OCI-LY7 (cell line): ENCODE data around the gene RAB27A. TPM values are rescaled to one million over a fixed set of nuclear protein-coding genes. Genes with fewer than 3 reads are reported as not detected.

ENCODE experiments used
- BruUV-seq: library from RNA; stranded (reverse); fragments of 400-500 nt; replicated peaks from 2 replicates; lab custom pipeline; 2021; lab: Mats Ljungman, UMichigan
- CTCF ChIA-PET: fragments of 300-600 bp; sonication (Branson Sonifier 250); formaldehyde crosslinking; loops from one replicate; lab custom pipeline; 2022; ENCODE audit warnings: antibody characterized with exemption; ENCODE audit not compliant: unreplicated experiment; lab: Charles Lee
- POLR2A ChIA-PET: fragments of 300-600 bp; sonication (Branson Sonifier 250); formaldehyde crosslinking; loops from one replicate; lab custom pipeline; 2022; ENCODE audit warnings: antibody characterized with exemption; lab: Charles Lee
- DNase-seq: peaks from one replicate; pipeline ENCODE4 v3.0.0-alpha.2; 2015; ENCODE audit warnings: low spot score
- H2AFZ ChIP-seq: fragments of 200-600 bp; sonication (generic), shearing (Covaris generic); 2 replicates; pipeline ENCODE4 v1.6.1; 2014; ENCODE audit warnings: mild to moderate bottlenecking, antibody characterized with exemption, low read length, moderate library complexity
- H3K27ac ChIP-seq: fragments of 200-600 bp; sonication (generic); 2 replicates; pipeline ENCODE4 v1.5.1; 2014; ENCODE audit warnings: mixed run types, low read depth, mild to moderate bottlenecking, moderate library complexity, low read length, inconsistent platforms; ENCODE audit not compliant: poor library complexity, severe bottlenecking
- H3K36me3 ChIP-seq: fragments of 200-600 bp; sonication (generic); 2 replicates; pipeline ENCODE4 v1.6.1; 2014; ENCODE audit warnings: mild to moderate bottlenecking, antibody characterized with exemption, low read length, moderate library complexity, mixed read lengths; ENCODE audit not compliant: insufficient read depth
- H3K4me1 ChIP-seq: fragments of 200-600 bp; sonication (generic); 2 replicates; pipeline ENCODE4 v1.5.1; 2014; ENCODE audit warnings: mild to moderate bottlenecking, low read length; ENCODE audit not compliant: insufficient read depth, poor library complexity, severe bottlenecking
- H3K4me2 ChIP-seq: fragments of 200-600 bp; sonication (generic); 2 replicates; pipeline ENCODE4 v1.6.1; 2014; ENCODE audit warnings: mild to moderate bottlenecking, low read length
- H3K4me3 ChIP-seq: fragments of 200-600 bp; sonication (generic); 2 replicates; pipeline ENCODE4 v1.5.1; 2014; ENCODE audit warnings: mild to moderate bottlenecking, low read depth, low read length; ENCODE audit not compliant: poor library complexity, severe bottlenecking
- H3K79me2 ChIP-seq: fragments of 200-600 bp; sonication (generic); 2 replicates; pipeline ENCODE4 v1.6.1; 2016; ENCODE audit warnings: low read depth, mild to moderate bottlenecking, low read length, moderate library complexity, mixed read lengths; ENCODE audit not compliant: insufficient read depth
- H3K9me2 ChIP-seq: fragments of 200-600 bp; sonication (generic); 2 replicates; pipeline ENCODE4 v1.6.1; 2016; ENCODE audit warnings: mild to moderate bottlenecking, low read length, mixed read lengths; ENCODE audit not compliant: insufficient read depth
- H3K9me3 ChIP-seq: fragments of 200-600 bp; sonication (generic); 2 replicates; pipeline ENCODE4 v1.6.1; 2014; ENCODE audit warnings: mild to moderate bottlenecking, mixed run types, low read length, mixed read lengths
- H4K20me1 ChIP-seq: fragments of 200-600 bp; sonication (generic); 2 replicates; pipeline ENCODE4 v1.6.1; 2014; ENCODE audit warnings: mild to moderate bottlenecking, antibody characterized with exemption, low read length, moderate library complexity, mixed read lengths; ENCODE audit not compliant: insufficient read depth
- CTCF ChIP-seq: fragments of 200-600 bp; sonication (generic); conservative IDR thresholded peaks from 2 replicates; pipeline ENCODE4 v1.5.1; 2014; ENCODE audit warnings: mild to moderate bottlenecking, antibody characterized with exemption, low read length, moderate library complexity, mixed read lengths
- EZH2phosphoT487 ChIP-seq: fragments of 200-600 bp; sonication (generic); IDR thresholded peaks from 2 replicates; pipeline ENCODE4 v1.6.1; 2018; ENCODE audit warnings: low read depth, borderline replicate concordance, mild to moderate bottlenecking, mixed run types, antibody characterized with exemption, low read length, moderate library complexity, mixed read lengths
- intact Hi-C: fragments of 100-400 bp; cut with micrococcal nuclease; formaldehyde crosslinking; loops from one replicate; pipeline ENCODE4 v1.10.0; 2022; ENCODE audit not compliant: unreplicated experiment
- total RNA-seq, 2 experiments: library from RNA; depleted of rRNA in 1 of 2; stranded (reverse); fragments of >200 nt in 1 of 2; shearing (Covaris generic) in 1 of 2; gene quantifications; 2 replicates each; pipeline ENCODE4 v1.2.3, GENCODE V29; 2014 to 2022

RAB27A gene
- total RNA-seq, 2 experiments from 2014 or later: 4.5 to 22.4 TPM

- no peaks in the 10 kb centered on the region for H3K9me3 ChIP-seq
- no peaks in the 10 kb centered on the region for H3K9me2 ChIP-seq
- no peaks in the 10 kb centered on the region for H3K79me2 ChIP-seq
- H3K36me3 ChIP-seq: no peaks in the 10 kb centered on the region
- H2AFZ ChIP-seq: no peak overlapping the region
- TF ChIP-seq CTCF: no peak
- TF ChIP-seq EZH2phosphoT487: no peak
- CTCF ChIA-PET: no interaction called here
- H3K4me1 ChIP-seq: no peaks in the 10 kb centered on the region
- no peak overlapping the region for H3K4me2 ChIP-seq
- BruUV-seq: no TSS peak
- DNase-seq: no peak
- POLR2A ChIA-PET: interaction anchor here (0.5 to 0.6 kb wide), 2 partner anchors 17 to 763 kb away, joined by 3 to 4 read pairs; no protein-coding TSS in a partner anchor
- no peak overlapping the region for H3K27ac ChIP-seq
- intact Hi-C loops: no loop called here
- H3K4me3 ChIP-seq: no peak overlapping the region
- H4K20me1 ChIP-seq: no peaks in the 10 kb centered on the region
Observed at GRCh38 chr15:55234800-55235104, 54.9 kb downstream of the RAB27A start.

- Histone ChIP-seq H3K36me3 (no peaks in the 10 kb centered on the region), H3K9me2 (no peaks in the 10 kb centered on the region), H3K4me3 (no peak overlapping the region), H3K4me1 (no peaks in the 10 kb centered on the region), H3K9me3 (no peaks in the 10 kb centered on the region), H4K20me1 (no peaks in the 10 kb centered on the region), H3K79me2 (no peaks in the 10 kb centered on the region), H2AFZ (no peak overlapping the region), H3K4me2 (no peak overlapping the region), H3K27ac (no peak overlapping the region)
- intact Hi-C loops: no loop called here
- ChIA-PET POLR2A (interaction anchor here (0.5 to 0.6 kb wide), 2 partner anchors 17 to 762 kb away, joined by 3 to 4 read pairs; no protein-coding TSS in a partner anchor), CTCF (no interaction called here)
- no peak for TF ChIP-seq EZH2phosphoT487
- TF ChIP-seq CTCF: no peak
- no peak for DNase-seq
- BruUV-seq: no TSS peak
Observed at GRCh38 chr15:55234104-55234799, 55.4 kb downstream of the RAB27A start.

- BruUV-seq: no TSS peak
- intact Hi-C loops: no loop called here
- POLR2A ChIA-PET: interaction anchor here (0.7 kb wide), 2 partner anchors 36 to 41 kb away, joined by 3 to 4 read pairs; no protein-coding TSS in a partner anchor
Observed at GRCh38 chr15:55231455-55231854, 58.2 kb downstream of the RAB27A start.

More at GRCh38 chr15:55231455-55231854, 58.2 kb downstream of the RAB27A start:
- TF ChIP-seq CTCF (no peak), EZH2phosphoT487 (no peak)
- no peak overlapping the region for H3K4me3 ChIP-seq
- H3K9me2 ChIP-seq: no peaks in the 10 kb centered on the region
- no peak for DNase-seq
- CTCF ChIA-PET: interaction anchor here (1.0 kb wide), 1 partner anchor 11 kb away, joined by 3 read pairs; no protein-coding TSS in a partner anchor
- no peaks in the 10 kb centered on the region for H3K79me2 ChIP-seq
- H3K36me3 ChIP-seq: no peaks in the 10 kb centered on the region
- no peak overlapping the region for H2AFZ ChIP-seq
- H3K27ac ChIP-seq: no peak overlapping the region
- no peak overlapping the region for H3K4me2 ChIP-seq
- H3K9me3 ChIP-seq: no peaks in the 10 kb centered on the region
- no peaks in the 10 kb centered on the region for H4K20me1 ChIP-seq
- no peaks in the 10 kb centered on the region for H3K4me1 ChIP-seq
